Measurements from ENCODE around the gene SMIM28.
"Not testable (repeated sequence)": the region's sequence is repeated elsewhere in the genome, so short reads cannot be mapped to it uniquely, and the experiment has no call there.

Gene SMIM28

DNA sequence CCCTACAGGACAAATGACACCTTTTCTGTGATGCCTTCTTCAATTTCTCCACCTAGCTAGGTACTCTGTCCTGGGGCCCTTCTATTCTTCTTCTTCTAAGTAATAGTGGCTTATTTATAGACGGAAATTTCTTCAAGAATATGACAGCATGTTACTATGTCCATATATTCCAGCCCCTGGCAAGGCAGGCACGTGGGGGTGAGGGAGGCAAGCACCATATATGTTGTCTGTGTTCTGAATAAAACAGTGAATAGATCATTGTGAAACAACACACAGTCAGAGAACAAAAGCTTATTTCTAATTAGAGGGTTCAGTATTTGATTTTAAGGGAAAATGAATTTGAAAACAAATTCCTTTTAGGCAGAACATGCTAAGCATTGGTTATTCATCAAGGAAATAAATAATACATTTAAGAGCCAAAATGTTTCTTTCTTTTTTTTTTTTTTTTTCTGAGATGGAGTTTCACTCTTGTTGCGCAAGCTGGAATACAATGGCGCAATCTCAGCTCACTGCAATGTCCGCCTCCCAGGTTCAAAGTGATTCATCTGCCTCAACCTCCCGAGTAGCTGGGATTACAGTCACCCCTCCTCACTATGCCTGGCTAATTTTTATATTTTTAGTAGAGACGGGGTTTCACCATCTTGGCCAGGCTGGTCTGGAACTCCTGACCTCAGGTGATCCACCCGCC, 32.5 kb downstream of the SMIM28 start:
- DNase-seq: no peak

DNA sequence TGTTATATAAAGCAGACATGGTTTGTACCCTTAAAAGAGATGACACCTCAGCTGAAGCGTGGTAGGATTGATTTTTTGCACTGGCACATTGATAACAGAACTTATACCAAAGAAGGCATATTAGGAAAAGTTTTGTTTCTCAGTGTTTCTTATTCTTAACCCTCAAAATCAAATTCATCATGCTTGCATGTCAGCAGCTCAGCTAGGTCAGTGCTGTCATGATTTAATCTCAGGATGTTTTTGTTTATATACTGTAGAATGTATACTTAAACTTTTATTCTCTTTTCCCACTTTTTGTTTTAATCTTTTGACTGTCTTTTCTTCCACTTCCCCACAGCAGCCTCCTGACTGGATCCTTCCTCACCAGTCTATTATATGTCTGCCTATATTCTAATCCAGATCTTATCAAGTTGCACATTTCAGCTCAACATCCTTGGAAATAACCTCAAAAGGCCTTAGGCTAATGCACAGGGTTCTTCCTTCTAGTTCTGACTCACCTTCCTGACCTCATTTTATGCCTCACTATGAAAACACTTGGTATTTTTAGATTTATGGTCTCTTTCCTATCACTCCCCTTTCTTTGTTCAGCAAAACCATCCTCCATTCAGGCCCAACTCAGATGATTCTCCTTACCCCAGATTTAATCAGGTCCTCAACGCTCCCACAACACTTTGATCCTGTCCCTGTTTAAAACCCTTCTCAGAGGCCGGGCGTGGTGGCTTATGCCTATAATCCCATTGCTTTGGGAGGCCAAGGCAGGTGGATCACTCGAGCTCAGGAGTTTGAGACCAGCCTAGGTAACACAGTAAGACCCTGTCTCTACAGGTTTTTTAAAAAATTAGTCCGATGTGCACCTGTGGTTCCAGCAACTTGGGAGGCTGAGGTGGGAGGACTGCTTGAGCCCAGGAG, 33.5 kb downstream of the SMIM28 start:
- DNase-seq: no peak

DNA sequence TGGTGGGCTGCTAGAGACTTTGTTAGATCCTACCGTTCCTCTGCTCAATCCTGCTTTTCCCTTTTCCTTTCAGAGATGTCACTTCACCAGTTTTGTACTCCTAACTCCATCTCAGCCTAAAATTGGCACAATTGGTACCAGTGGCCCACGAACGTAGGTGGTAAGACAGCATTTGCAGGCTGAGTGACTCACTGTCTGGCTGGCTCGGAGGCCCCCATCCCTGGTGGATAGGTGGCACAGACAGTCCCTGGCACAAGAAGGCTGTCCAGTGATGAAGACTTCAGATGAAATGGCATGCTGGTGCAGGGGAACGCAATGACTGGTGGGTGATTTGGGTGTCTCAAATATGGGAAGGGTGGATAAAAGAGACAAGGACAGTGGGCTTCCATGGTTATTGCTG, 37.4 kb downstream of the SMIM28 start:
- DNase-seq: no peak

DNA sequence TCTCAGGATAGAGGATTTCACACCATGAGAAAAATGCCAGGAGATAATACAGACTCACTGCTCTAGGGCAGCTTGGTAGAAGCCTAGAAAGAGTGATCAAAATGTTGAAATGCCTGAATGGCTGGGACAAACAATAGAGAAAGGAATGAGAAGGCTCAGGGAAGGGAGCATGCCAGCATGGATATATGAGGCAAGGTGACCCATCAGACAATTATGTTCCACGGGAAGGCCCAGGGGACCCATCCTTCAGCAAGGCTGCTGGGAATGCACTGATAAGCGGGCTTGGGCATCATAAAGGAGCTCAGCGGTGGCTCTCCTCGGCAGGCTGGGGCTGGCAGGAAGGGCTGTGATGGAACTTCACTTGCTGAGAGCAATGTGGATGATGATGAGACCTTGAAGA, 38.5 kb downstream of the SMIM28 start:
- DNase-seq: no peak

DNA sequence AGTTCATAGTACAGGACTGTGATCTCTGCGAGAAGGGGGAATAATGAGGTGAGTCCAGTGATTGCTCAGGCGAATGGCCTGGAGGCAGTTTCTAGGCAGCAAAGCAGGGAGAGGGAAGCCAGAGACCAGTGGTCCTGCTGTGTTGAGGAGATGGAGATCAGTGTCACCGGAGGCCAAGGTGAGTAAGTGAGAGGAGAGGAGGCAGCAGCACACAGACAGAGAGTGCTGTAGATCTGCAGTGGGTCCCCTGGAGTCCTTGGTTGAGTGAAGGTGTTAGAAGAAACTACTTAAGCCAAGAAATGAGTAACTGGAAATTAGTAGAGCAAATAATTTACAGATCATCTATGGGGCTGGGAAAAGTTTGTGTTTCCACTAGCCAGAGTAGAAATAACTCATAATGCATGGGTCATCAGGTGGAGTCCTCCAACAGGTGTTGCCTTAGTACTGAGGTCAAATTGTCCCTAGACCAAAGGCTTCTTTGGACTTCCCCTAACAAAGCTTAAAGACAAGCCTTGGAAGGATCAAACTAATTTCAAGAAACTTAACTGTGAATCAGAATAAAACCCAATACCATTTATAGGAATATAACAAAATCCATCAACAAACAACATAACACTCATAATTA, 39.9 kb downstream of the SMIM28 start:
- no peak for DNase-seq

DNA sequence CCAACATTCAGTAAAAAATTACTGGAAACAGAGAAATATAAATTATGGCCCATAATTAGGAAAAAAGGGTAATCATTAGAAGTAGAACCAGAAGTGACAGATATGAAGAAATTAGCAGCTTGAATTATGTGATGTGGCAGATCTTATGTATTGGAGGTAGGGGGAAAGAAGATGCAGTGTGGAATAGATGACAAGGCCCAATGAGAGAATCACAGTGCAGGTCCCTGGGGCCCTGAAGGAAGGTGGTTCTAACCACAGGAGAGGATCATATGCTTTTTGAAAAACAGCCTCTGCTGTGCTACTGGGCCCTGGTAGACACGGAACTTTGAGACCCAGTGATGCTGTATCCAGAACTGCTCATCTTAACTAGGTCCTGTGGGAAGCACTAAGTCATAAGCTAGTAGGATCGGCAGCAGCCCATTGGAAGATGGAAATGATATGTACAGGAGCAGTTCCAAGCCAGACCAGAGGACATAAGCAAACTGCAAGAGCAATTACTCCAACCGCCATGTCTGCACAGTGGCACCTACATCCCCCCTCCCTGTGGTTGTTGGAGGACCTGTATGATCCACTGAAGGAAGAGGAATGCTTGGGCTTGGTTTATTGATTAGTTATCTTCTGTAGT, 40.5 kb downstream of the SMIM28 start:
- DNase-seq: no peak

DNA sequence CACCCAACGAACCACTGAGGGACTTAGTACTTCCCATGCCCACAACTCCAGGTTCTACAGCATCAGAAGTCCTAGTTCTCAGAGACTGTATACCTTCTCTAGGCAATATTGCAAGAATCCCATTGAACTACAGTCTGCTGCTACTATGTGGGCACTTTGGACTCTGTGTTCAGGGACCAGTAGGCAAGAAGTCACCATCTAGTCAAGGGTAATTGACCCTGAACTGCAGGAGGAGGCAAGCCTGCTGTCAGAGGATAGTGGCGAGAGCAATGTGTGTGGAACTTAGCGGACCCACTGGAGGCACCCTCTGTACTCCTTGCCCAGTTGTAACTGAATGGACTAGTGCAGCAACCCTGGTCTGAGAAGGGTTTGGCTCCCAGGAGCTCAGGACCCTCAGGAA, 42.1 kb downstream of the SMIM28 start:
- DNase-seq: no peak

DNA sequence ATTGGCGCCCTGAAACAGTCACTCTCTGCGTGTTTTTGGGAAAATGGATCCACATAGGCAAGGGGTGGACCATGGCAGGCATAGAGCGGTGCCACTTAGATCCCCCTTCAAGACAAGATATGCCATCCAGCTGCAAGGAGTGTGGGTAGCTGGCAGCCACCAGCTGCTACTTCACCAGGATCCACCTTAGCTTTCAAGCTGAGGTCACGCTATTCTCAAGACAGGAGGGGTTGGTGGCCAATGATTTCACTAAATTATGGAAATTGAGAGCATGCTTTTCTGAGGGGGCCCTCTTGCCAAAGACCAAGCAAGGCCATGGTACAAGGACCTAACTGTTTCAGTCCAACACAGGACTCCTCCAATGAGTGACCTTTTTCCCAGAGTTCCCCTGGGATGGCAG, 42.7 kb downstream of the SMIM28 start:
- DNase-seq: no peak

DNA sequence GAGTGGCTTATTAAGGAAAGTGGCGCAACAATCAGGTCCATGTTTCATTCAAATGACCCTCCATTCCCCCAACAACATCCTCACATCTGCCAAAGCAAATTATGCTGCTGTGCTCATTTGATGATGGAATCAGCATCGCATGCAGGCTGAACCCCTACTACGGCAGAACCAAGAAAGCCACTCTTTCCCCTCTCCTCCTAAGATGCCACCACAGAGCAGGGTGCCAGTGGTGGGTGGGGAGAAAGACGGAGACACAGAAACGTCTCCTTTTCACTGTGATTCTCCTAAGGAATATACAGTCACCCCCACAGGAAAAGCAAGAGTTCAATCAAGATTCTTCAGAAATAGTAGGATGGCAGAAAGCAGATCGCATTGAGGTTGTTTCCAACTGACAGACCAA, 43.4 kb downstream of the SMIM28 start:
- DNase-seq: no peak

DNA sequence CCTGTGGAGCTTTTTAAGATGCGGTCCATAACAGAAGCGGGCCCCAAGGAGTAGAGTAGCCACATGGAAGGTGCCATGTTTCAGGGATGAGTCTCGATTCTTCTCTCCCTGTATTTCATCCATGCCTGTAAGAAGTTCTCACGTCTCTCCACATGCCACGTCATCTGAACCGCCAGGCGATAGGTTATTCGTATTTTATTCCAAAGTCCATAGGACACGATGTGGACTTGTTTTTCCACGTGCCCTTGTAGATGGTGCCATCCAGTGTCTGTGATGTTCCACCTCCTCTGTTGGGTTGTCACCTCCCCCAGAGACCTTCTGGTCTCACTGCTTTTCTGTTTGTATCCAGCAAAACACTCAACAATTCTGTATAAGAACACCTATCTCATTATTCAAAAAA, 43.9 kb downstream of the SMIM28 start:
- DNase-seq: no peak

DNA sequence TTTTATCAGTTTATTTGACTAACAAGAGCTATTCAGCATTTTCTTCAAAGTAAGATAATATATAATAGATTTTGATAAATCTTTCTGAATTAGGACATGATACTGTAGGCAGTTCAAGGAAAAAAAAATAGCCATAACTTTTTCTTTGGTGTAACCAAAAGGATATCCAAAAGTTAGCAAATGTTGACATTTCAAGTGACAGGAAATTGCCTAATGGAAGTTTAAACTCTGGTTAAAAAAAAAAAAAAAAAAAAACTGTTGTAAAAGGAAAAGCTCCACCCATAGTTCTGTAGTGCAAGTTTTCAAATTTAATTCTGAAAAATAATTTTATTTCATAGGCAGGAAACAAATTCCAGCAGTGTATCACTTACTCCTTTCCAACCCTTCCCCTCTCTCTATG, 45.2 kb downstream of the SMIM28 start:
- no peak for DNase-seq

DNA sequence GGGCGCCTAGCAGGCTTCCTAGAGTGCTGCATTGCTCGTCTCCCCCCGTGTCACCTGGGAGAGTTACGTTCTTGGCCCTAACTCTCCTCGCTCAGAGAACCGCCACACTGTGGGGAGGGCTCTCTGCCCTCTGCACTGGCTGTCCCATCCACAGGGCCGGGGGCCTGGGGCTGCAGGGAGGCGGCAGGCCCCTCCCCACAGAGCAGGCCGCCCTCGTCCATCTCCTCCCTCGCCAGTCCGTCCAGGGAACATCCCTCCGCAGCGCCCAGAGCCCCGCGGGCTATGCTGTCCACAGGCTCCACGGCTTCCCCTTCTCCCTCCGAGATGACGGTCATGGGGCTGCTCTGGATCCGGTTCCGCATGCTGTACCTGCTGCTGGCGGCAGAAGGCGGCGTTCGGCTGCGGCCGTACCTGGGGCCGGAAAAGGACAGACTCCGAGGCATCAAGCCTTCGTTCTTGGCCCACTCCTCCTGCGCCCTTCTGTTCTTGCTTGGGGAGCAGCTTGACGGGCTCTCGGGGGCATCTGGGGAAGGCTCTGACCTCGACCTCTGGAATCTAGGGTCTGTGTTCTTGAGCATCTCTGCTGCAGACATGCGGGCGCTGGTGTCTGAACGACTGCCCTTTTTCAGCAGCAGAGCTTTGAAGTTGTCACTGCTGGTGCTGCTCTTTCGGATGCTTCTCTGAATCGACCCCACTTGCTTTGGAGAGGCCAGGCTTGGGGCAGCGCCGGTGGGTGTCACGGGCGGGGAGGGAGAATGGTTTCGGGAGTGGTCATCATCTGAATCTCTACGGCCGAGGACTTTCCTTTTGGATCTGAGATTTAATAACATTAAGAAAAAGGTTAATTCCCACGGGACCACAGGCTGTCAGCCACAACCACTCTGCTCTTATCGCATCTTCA, 46.5 kb downstream of the SMIM28 start:
- no peak for DNase-seq

DNA sequence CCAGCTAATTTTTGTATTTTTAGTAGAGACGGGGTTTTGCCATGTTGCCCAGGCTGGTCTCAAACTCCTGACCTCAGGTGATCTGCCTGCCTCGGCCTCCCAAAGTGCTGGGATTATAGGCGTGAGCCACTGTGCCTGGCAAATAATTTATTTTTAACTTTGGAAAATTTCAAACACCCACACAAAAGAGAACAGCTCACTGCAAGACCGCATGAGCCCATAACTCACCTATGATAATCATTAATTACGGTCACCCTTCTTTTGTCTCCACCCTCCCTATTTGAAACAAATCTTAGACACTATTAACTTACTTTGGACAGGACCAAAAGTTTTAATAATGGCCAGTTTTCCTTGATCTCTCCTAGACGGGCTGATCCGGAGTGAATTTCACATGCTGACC, 47.6 kb downstream of the SMIM28 start:
- not testable (repeated sequence) for DNase-seq

DNA sequence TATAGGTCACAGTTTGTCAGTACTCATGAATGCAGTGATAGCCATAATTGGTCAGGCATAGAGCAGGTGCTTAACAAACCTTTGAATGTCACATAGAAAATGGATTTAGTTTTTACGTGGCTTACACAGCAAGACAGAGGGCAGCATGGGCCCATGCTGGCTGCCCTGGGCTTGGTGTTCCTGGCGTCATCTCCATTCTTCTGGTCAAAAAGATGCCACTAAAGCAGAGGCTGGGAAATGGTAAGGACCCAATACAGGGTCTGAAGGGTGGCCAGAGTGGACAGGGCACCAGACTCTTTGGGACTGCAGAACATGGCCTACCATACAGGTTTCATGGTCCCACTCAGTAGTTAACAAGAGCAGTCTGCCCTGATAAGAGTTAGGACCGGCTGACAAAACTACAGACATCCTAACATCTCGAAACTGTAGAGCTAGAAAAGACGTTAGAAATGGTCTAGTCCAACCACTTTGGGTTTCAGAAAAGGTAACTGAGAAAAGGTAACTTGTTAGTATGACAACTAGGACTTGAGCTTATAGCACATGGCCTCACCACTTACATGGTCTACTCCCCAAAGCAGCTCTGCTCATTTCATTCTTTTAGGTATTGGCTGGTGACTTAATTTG, 48.9 kb downstream of the SMIM28 start:
- no peak for DNase-seq

DNA sequence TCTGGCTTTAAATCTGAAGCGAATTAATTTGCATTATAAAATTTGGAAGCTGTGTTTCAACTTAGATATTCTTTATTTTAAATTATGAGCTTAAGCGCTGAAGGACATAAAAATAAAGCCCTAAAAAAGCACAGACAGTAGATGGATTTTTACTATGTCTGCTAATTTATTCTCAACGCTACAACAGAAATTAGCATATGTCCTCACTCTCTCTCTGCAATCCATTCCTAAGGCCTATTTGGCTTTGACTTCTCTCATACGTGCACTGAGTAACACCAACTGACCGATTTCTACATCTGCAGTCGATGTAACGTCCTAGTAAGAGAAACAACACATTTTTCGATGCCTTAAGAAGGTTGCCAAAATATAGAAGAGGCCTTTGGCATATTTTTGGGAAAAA, 50.0 kb downstream of the SMIM28 start:
- DNase-seq: no peak

DNA sequence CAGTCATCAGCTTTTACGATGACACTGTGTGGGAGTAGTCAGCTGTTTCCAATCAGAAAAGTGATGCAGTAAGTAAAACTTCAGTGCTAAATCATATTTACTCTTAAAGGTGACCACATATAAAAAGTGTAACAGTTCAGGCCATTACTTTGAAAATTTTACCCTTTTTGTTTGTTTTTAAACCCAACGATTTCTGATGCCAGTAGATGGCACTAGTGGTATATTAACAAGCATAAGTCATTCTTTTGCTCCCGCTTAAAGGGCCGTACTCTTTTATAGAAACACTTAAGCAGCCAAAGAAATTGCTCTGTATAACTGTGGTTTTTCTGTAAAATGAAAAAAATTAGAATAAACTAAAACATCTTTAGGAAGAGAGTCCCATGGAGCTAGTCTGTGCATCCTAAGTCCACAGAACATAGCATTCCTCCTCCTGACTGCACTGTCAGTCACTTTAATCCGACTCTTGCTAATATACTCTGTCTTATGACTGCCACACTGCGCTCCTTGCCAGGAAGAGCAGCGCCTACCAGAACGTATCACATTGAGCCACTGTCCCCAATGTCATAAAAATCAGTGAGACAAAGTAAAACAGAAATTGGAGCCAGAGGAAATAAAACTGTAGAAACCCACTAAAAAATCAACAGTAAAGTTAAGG, 51.4 kb downstream of the SMIM28 start:
- peak; percentile 58 for DNase-seq

DNA sequence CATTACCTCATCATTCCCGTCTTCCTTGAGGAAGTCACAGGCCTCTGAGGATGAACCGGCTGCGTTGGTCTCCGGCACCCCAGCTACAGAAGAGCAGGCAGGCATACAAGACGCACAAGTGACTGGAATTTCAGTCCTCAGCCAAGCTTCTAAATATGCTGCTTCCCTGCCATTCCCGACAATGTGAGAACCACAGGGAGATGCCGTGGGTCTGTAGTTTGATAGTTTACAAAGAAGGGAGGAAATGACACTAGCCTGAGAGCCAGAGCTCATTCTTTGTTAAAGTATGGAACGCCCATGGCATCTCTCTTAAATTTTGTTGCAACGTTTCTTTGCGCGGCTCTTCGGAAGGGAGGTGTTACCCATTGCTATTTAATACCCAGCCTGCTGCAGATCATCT, 52.1 kb downstream of the SMIM28 start:
- DNase-seq: no peak

DNA sequence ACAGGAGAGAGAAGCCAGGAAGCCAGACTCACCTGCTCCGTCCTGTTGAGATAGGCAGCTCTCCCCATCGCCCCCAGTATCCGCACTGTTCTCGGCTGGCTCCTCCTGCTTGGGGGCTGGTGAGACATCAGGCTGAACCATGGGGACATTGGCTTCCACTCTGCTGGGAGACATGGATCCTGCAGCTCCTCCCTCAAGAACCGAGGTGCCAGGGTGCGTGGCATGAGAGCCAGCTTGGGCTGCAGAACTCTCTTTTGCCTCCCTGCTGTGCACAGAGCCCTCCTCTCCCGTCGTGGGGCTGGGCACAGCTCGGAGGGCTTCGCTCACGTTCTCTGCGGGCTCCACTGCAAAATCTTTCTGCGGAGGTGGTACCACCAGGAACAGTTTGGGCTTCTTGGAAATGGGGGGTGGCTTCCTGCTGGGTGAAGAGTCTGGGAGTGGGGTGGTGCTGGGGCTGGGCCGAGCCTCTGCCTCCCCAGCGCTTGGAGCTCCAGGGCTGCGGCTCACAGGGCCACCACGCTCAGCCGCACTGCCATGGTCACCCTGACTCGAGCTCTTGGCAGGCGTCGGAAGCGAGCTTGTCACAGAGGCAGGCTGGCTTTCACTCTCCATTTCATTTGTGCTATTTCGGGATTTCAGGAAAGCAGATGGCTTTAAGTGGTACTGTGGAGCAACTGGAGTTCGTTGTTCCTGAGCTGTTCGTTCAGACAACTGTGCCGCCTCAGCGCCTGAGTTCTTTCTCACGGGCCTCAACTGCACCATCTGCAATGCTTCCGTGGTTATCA, 52.8 kb downstream of the SMIM28 start:
- DNase-seq: no peak

DNA sequence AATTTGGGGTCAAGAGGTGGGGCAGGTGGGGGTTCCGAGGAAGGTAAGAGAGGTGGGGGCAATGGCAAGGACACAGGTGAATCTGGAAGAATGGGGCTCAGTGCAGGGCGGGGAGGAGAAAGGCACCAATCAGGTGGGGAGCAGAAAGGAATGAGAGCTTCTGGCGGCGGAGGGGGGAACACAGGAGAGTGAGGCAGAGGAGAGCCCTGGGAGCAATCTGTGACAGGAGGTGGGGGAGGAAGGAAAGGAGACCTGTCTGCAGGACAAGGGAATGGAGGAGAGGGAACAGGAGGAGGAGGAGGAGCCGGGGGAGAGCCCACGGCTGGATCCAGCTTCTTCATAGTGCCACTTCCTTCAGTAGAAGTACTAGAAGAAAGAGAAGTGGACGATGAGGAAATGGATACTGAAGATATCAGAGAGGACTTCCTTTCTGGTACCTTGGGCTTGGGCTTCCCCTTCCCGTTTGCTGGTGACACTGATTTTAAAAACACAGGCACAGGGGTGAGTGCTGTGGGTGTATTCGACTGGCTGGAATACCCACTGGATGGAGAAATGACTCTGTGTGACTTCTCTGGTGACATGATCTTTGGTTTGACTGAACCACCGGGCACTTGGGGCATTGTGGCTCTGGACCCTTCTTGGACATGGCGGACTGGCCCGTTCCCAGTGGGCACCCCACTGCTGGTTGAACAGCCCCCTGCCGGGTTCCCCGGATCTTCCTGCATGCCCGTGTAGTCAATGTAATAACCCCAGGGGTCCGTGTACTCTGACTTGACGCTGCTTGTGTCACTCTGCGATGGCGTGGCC, 53.8 kb downstream of the SMIM28 start:
- no peak for DNase-seq

DNA sequence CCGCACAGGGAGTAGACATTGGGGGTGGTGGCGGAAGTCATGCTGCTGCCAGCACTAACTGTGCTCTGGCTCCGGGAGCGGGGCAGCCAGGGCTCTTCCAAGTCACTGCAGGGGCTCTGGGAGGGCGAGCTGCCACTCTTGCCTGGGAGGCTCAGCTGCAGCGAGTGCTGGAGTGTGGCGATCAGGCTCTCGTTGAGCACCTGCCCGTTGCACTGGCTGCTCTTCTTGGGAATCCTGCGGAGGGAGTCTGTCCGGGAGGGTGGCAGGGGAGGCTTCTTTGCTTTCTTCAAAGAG, 54.3 kb downstream of the SMIM28 start:
- DNase-seq: no peak
